Caco-2 (cell line): ENCODE measurements around the gene DROSHA. TPM values are rescaled to one million over a fixed set of nuclear protein-coding genes. Genes with fewer than 3 reads are reported as not detected.

Experiments used
- BruUV-seq: library from RNA; stranded (reverse); fragments of 400-500 nt; replicated peaks from 2 replicates; lab custom pipeline; 2021; lab: Mats Ljungman, UMichigan
- CTCF ChIA-PET: fragments of 300-600 bp; sonication (Branson Sonifier 250); formaldehyde crosslinking; loops from one replicate; lab custom pipeline; 2022; ENCODE audit warnings: antibody characterized with exemption; lab: Charles Lee
- POLR2A ChIA-PET: fragments of 300-600 bp; sonication (Branson Sonifier 250); formaldehyde crosslinking; loops from one replicate; lab custom pipeline; 2022; ENCODE audit warnings: antibody characterized with exemption; lab: Charles Lee
- DNase-seq, 2 experiments: peaks; one replicate each; pipeline versions ENCODE4 v3.0.0 to v3.0.0-alpha.2; 2020 to 2022
- H3K27me3 ChIP-seq: replicated peaks from 2 replicates; pipeline ENCODE4 v1.6.0; 2011; ENCODE audit warnings: low read length; ENCODE audit not compliant: control insufficient read depth, insufficient read depth
- H3K36me3 ChIP-seq: 2 replicates; pipeline ENCODE4 v1.5.1; 2011; ENCODE audit warnings: low read length; ENCODE audit not compliant: control insufficient read depth, insufficient read depth
- H3K4me1 ChIP-seq: fragments of 250-450 bp; sonication (Bioruptor Pico); 2 replicates; pipeline ENCODE4 v1.5.1; 2020; ENCODE audit warnings: mild to moderate bottlenecking
- H3K4me3 ChIP-seq: 2 replicates; pipeline ENCODE4 v1.5.1; 2011; ENCODE audit warnings: low read depth, mild to moderate bottlenecking, control low read depth, low read length
- H3K9me3 ChIP-seq: fragments of 250-450 bp; sonication (Bioruptor Pico); 2 replicates; pipeline ENCODE4 v1.5.1; 2020; ENCODE audit warnings: mild to moderate bottlenecking, moderate library complexity
- H3K27ac Mint-ChIP-seq: one replicate; pipeline ENCODE4 v1.8.0; 2022; ENCODE audit warnings: mixed read lengths; ENCODE audit not compliant: unreplicated experiment
- H3K27me3 Mint-ChIP-seq: one replicate; pipeline ENCODE4 v1.8.0; 2022; ENCODE audit warnings: mixed read lengths; ENCODE audit not compliant: insufficient read depth, unreplicated experiment
- H3K36me3 Mint-ChIP-seq: one replicate; pipeline ENCODE4 v1.8.0; 2022; ENCODE audit warnings: mild to moderate bottlenecking, mixed read lengths; ENCODE audit not compliant: insufficient read depth, unreplicated experiment
- H3K4me1 Mint-ChIP-seq: one replicate; pipeline ENCODE4 v1.8.0; 2022; ENCODE audit warnings: low read depth, mixed read lengths; ENCODE audit not compliant: unreplicated experiment
- H3K4me3 Mint-ChIP-seq: one replicate; pipeline ENCODE4 v1.8.0; 2022; ENCODE audit warnings: mild to moderate bottlenecking, moderate library complexity, mixed read lengths; ENCODE audit not compliant: unreplicated experiment
- H3K9me3 Mint-ChIP-seq: one replicate; pipeline ENCODE4 v1.8.0; 2022; ENCODE audit warnings: mixed read lengths; ENCODE audit not compliant: unreplicated experiment
- CTCF ChIP-seq, 2 experiments: fragments of 200-600 bp in 1 of 2; IDR thresholded peaks; 1 replicate in 1 of 2; 2 replicates in 1 of 2; pipeline versions ENCODE4 v1.5.1 to v1.8.0; 2011 to 2022; ENCODE audit warnings: antibody characterized with exemption in 1 of 2, control low read depth in 1 of 2, inconsistent platforms in 1 of 2, low read depth in 1 of 2, low read length in 1 of 2, mild to moderate bottlenecking in 1 of 2, moderate library complexity in 1 of 2; ENCODE audit not compliant: insufficient read depth in 1 of 2, severe bottlenecking in 1 of 2, unreplicated experiment in 1 of 2
- intact Hi-C: fragments of 100-400 bp; cut with micrococcal nuclease; formaldehyde crosslinking; loops from one replicate; pipeline ENCODE4 v1.10.0; 2022; ENCODE audit not compliant: unreplicated experiment
- total RNA-seq: library from RNA; stranded (reverse); gene quantifications from 2 replicates; pipeline ENCODE4 v1.2.3, GENCODE V29; 2022

Gene DROSHA
- total RNA-seq, 1 experiment from 2014 or later = 88.4 TPM

- Mint-ChIP-seq H3K9me3 (no peaks in the 10 kb centered on the region), H3K27me3 (no peaks in the 10 kb centered on the region), H3K4me3 (no peak overlapping the region), H3K27ac (no peak overlapping the region), H3K4me1 (peaks cover 15% of the 10 kb centered on the region), H3K36me3 (peaks cover 26% of the 10 kb centered on the region)
- Histone ChIP-seq H3K4me3 (no peak overlapping the region), H3K27me3 (no peaks in the 10 kb centered on the region), H3K9me3 (no peaks in the 10 kb centered on the region), H3K36me3 (no peaks in the 10 kb centered on the region; the same call in 1 of the 2 replicates), H3K4me1 (peaks cover 8% of the 10 kb centered on the region; the same call in 1 of the 2 replicates)
- ChIA-PET POLR2A (no interaction called here), CTCF (no interaction called here)
- intact Hi-C loops = no loop called here
- TF ChIP-seq CTCF (IDR thresholded peaks at IDR 0.05; ENCODE audit: insufficient read depth in 1 of 2, low read depth in 1 of 2, low read length in 1 of 2, severe bottlenecking in 1 of 2, unreplicated experiment in 1 of 2) = no peak
- DNase-seq = no peak
- BruUV-seq = no TSS peak
These were observed 86.8 kb downstream of the DROSHA start for GRCh38 chr5:31445041-31445600.

- ChIA-PET POLR2A (no interaction called here), CTCF (no interaction called here)
- no peaks in the 10 kb centered on the region for H3K27me3 Mint-ChIP-seq
These were observed 88.3 kb downstream of the DROSHA start for GRCh38 chr5:31443572-31443971.

GRCh38 chr5:31442058-31442745, 89.7 kb downstream of the DROSHA start:
- H3K27me3 Mint-ChIP-seq = no peaks in the 10 kb centered on the region
- H3K36me3 Mint-ChIP-seq = peaks cover 15% of the 10 kb centered on the region
- Histone ChIP-seq H3K4me1 (peaks cover 8% of the 10 kb centered on the region; the same call in 1 of the 2 replicates), H3K36me3 (peaks cover 1% of the 10 kb centered on the region; the same call in 1 of the 2 replicates), H3K9me3 (no peaks in the 10 kb centered on the region), H3K4me3 (no peak overlapping the region), H3K27me3 (no peaks in the 10 kb centered on the region)
- CTCF ChIA-PET = no interaction called here
- POLR2A ChIA-PET = no interaction called here
- H3K4me3 Mint-ChIP-seq = no peak overlapping the region
- BruUV-seq = no TSS peak
- peaks cover 15% of the 10 kb centered on the region for H3K4me1 Mint-ChIP-seq
- H3K9me3 Mint-ChIP-seq = no peaks in the 10 kb centered on the region
- H3K27ac Mint-ChIP-seq = no peak overlapping the region
- no peak for DNase-seq
- TF ChIP-seq CTCF (IDR thresholded peaks at IDR 0.05; ENCODE audit: insufficient read depth in 1 of 2, low read depth in 1 of 2, low read length in 1 of 2, severe bottlenecking in 1 of 2, unreplicated experiment in 1 of 2) = no peak
- intact Hi-C loops = no loop called here

More at GRCh38 chr5:31443572-31443971, 88.3 kb downstream of the DROSHA start:
- Mint-ChIP-seq H3K4me1 (peaks cover 15% of the 10 kb centered on the region), H3K9me3 (no peaks in the 10 kb centered on the region), H3K4me3 (no peak overlapping the region), H3K36me3 (peaks cover 26% of the 10 kb centered on the region), H3K27ac (no peak overlapping the region)
- H3K27me3 ChIP-seq = no peaks in the 10 kb centered on the region
- H3K4me1 ChIP-seq = peaks cover 8% of the 10 kb centered on the region; the same call in 1 of the 2 replicates
- BruUV-seq = no TSS peak
- H3K4me3 ChIP-seq = no peak overlapping the region
- TF ChIP-seq CTCF (IDR thresholded peaks at IDR 0.05; ENCODE audit: insufficient read depth in 1 of 2, low read depth in 1 of 2, low read length in 1 of 2, severe bottlenecking in 1 of 2, unreplicated experiment in 1 of 2) = no peak
- no peaks in the 10 kb centered on the region for H3K9me3 ChIP-seq
- H3K36me3 ChIP-seq = no peaks in the 10 kb centered on the region
- intact Hi-C loops = no loop called here
- DNase-seq = no peak
